Activated gamma-delta T cell treated with anti-CD3 and anti-CD28 coated beads, Interleukin-2, amount 50 U/mL, for 16 hours (primary cell): Measurements from ENCODE around the gene CYP26B1.

Experiments used
- DNase-seq: peaks from one replicate; pipeline ENCODE4 v3.0.0-alpha.2; 2020; ENCODE audit warnings: low read depth

CYP26B1 gene

DNA sequence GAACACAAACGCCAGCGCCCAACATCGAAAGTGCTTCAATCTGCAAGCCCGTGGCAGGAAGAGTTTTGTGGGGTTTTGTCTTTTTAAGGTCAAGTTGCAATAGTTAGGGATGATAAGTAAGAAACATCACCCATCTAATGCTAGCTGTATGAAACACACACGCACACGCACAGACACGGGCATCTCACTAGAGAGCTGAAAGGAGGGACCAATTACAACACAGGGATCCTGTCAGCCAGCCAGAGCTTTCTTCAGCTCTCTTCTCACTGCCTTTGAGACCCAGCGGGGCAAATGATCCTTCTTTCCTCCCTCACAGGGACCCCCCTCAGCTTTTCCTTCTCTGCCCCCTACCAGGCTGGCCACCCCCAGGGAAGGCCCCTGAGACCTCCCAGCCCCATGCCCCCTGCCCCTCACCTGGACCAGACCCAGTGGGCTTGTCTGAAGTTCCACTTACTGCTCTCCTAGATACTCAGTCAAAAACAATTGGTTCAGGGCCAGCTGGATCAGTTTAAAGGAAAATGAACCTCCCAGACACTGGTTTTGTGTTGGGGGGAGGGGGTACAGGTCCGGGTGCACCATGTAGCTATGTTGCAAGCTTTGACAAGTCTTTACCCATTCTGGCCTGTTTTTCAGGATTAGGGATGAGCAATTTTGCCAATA is 17.9 kb downstream of the CYP26B1 start:
- no peak for DNase-seq

DNA sequence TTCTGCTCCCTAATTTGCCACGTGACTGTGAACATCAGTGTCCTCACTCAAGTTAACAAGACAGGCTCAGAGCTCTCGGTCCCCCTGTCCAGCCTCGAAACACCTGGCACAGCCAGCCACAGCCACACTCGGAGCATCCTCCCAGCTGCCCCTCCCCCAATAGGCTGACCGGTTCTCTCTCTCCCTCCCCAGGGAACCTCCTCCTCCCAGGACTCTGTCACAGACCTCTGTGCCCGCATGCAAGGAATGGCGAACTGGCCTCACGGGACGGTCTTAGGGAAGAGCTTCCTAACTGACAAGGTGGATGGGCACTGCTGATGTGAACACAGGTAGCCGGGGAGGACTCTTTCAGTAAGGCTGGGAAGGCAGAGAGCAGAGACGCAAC is 18.8 kb downstream of the CYP26B1 start:
- no peak for DNase-seq

DNA sequence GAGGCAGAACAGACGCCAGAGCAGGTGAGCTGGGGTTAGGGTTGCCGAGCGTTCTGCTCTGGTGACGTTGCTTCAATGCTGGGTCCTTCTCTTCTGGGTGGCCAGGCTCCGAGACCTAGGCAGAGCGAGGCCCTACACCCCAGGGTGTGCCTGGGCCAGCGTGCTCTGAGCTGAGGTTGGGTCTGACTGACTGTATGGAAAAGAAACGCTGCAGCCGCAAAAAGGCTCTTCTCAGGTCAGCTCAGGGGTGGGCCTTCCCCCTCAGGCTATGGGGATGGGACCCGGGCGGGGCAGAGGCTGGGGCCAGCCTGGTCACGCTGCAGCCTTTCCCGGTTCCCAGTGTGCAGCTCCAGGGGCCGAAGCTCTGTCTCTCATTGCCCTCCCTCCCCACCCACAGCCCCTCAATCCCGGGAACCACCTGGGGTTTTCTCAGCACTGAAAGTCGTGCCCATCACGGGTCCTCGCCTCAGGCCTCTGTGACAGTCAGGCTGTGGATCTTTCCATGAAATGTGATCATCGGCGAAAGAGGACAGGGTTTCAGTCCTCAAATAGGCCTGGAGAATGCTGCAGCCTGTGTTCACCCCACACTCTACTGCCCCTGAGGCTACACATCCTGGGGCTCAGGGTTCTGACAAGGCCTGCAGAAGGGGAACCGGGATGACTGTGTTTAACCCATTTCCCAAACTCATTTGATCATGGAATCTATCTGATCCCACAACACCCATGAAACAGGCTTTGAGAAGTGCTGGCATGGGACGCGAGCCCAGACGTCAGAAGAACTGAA is 19.4 kb downstream of the CYP26B1 start:
- DNase-seq, result no peak

DNA sequence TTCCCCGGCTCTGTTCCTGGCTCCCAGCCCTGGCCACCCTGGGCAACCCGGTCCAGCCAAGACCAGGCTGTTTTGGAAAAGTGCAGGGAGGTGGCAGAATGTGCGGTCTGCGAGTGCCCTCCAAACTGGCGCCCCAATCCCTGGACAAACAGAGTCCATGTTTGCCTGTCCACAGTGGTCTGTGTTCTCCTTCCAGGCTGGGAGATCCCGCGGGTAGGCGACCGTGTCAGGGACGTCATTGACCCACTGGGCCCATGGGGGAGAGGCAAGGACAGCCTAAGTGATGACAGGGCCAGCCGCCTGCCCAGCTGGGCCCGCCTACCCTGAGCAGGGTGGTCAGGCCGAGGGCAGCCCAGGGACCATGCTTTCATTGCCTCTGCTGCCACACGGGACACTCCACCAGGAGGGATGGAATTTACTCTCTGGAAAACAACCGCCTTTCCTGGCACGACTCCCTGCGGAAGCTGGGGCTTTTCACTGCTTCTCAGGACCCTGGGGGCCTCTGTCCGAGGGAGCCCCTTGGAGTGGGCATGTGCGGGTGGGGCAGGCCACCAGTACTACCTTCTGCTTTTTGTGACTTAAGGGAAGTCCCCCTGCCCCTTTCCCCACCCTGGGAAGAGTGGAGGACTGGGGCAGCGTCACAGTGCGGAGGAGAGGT is 20.1 kb downstream of the CYP26B1 start:
- DNase-seq, result no peak

DNA sequence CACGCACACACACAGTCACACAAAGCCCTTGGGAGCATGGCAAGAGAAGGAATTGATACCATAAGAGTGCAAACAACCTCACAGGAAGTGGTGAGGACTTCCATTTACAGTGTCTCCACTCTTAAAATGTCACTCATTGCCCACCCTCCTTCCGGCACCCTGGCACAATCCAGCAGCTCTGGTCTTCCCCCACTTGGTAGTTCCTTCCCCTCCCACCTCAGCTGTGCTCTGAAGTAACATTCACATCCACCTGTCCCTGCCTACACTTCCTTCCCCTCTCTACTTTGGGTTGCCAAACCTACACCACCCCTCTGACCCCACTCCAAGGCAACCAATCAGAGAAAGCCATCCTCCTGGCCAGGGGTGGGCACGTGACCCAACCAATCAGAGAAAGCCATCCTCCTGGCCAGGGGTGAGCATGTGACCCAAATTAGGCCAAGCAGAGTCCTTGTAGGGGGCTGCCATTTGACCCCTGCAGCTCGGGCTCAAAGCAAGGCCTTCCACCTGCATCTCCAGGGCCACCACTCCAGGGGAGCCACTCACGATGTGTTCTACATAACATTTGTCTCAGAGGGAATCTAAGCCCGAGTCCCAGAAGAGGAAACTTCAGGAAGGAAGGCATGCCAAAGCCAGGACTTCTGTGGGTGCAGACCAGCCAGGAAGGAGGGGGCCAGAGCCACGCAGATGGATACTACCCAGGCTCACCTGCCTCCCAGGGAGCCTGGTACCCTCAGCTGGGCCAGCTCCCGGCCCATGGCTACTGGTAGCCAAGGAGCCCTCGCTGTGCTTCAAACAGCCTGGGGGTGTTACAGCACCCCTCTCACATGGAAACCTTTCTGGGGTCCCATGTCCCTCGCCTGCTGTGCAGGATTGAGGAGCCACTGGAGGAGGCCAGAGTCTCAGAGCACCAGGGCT is 21.2 kb downstream of the CYP26B1 start:
- DNase-seq, result no peak

DNA sequence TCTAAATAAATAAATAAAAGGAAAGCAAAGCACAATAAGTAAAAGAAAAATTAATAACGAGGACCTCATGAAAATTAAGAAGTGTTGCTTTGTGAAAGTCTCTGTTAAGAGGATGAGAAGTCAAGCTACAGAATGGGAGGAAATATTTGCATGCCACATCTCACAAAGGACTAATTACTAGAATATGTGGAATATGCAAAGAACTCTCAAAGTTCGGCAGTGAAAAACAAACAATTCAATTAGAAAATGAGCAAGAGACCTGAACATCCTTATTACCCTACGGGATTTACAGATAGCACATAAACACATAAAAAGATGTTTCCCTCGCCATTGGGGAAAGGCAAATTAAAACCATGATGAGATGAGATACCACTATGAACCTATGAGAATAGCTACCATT is 23.3 kb downstream of the CYP26B1 start:
- DNase-seq, result no peak

DNA sequence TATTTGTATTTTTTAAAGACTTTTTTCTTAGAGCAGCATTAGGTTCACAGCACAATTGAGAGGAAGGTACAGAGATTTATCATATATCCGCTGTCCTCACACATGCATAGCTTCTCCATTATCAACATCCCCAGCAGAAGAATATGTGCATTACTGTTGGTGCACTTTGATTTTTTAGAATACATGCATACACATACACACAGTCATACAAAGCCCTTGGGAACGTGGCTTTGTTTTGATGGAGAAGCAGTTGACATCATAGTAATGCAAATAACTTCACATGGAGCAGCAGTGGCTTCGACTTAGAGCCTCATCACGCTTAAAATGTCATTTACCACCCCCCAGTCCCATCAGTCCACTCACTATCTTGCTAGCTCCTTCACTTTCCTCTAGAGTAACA is 26.5 kb downstream of the CYP26B1 start:
- DNase-seq, result no peak

DNA sequence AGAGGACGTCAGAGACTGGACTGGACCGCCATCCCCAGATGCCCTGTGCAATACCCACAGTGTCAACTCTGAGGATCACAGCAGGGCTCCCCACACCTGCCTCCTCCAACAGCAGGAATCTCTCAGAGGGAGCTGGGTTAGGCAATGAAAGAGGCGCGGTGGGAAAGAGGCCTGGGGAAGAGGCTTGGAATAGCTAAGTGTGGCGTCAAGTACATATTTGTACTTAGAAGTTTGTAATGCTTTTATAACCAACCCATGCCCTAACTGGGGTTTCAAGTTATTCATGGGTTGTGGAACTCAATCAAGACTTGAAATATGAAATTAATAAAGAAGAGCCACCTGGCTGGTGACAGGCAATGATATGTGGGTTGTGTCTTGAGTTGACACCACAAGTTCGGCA is 28.7 kb downstream of the CYP26B1 start:
- DNase-seq, result no peak

DNA sequence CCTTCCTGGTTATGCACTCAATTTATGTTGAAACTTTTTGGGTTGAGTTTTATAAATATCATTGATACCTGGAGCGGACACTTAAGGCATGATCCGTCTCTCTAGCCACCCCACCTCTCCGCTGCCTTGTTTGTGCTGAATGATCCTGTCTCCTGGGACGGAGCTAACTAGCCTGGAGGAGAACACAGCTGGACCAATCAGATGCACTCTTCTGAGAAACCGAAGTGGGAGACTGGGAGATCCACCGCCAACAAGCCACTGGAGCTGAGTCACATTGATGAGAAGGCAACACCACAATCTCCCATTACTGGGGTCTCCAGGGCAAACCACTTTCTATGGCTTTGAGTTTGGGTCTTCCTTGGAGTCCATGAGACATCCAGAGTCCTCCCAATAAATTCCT is 29.3 kb downstream of the CYP26B1 start:
- no peak for DNase-seq

DNA sequence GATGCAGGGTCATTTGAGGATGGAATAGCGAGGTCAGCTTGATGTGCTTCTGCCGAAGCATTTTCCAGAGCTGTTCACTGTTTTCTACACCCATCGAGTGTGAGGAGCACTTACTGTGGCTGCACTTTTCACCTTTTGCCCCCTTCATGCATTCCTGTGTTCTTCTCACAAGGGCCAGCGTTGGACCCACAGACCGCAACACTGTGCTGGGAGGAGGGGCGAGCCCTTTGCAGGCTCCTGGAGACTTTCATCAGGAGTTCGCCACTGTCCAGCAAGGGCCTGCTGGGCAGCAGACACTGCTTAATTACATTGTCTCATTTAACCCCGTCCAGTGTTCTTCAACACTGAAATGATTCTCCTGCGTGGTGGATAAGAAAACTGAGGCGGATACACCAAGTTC is 29.9 kb downstream of the CYP26B1 start:
- no peak for DNase-seq

DNA sequence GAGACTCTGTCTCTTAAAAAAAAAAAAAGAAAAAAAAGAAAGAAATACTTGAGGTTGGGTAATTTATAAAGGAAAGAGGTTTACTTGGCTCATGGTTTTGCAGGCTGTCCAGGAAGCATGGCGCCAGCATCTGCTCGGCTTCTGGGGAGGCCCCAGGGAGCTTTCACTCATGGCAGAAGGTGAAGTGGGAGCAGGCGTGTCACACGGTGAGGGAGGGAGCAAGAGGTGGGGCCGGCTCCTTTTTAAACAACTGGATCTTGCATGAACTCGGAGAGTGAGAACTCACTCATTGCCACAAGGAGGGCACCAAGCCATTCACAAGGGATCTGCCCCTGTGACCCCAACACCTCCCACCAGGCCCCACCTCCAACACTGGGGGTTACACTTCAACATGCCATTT is 30.6 kb downstream of the CYP26B1 start:
- DNase-seq, result no peak

DNA sequence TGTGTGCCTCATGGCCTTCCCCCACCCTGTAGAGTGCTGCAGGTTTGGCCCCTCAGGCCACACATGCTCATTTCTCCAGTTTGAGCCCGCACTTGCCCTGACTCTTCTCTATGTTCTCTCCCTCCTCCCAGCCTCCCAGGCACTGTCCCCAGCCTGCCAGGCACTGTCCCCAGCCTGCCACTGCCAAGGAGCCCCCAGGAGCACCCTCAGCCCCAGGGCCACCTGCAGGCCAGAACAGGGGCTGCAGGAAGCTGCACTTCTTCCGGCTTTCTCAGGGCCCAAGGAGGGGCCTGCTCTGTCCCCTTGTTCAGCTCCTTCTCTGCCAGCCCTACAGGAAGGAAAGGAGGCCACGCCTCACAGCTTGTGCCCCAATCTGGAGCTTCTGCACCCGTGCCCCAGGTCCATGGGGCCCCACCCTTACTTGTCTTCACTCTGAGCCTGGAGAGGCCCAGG is 31.6 kb downstream of the CYP26B1 start:
- no peak for DNase-seq

DNA sequence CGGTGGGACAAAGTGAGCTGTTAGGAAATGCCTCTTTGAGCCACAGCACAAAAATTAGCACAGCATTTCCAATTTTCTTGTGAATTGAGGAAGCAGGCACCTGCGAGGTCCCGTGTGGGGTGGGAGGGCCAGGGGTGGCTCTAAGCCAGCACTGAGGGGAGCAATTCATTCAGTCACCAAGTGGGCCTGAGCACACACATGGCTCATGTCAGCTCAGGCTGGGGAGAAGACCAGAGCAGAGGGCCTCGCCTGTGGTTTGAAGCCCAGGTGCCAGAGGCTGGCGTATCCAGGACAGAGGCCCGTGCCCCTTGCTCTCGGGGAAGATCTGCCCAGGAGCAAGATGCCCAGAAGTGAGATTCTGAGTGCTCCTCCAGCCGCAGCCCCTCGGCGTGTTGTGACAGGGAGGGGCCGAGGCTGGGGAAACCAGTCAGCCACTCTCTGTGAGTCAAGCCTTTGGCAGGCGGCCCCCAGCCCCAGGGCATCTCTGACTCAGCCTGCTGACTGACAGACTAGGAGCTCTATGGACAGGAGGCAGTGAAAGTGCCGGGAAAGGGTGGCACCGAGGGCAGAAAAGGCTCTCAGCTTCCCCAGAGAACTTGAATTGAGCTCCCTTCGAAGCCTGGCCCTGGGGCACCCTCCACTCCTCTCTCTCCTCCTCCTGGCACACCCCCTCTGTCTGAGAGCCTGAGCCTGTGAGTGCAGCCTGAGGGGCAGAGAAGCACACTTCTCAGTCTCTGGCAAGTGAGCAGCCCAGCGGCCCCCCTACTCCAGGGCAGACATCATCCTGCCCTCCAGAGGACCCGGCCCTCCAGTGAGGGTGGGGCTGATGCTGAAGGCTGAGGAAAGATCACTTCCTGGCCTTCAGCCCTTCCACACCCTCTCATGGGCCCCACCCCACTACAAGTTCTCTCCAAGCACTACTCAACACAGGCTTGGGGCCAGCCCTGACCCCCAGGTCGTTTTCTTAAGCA is 32.3 kb downstream of the CYP26B1 start:
- no peak for DNase-seq

DNA sequence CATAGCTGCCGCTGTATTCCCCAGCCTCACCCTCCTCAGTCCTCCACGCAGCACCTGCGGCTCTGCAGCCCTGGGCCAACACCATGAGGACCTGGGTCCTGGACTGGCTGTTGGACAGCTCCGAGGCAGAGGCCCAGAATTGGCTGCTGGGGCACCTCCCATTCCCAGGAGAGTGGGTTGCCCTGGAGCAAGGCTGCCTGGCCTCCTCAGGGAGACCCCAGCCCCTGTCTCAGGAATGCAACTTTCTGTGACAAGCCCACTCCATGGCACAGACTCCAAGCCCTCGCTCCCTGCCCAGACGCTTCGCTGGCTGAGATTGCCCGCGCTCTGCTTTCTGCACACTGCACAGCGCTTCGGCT is 33.0 kb downstream of the CYP26B1 start:
- DNase-seq, result no peak

DNA sequence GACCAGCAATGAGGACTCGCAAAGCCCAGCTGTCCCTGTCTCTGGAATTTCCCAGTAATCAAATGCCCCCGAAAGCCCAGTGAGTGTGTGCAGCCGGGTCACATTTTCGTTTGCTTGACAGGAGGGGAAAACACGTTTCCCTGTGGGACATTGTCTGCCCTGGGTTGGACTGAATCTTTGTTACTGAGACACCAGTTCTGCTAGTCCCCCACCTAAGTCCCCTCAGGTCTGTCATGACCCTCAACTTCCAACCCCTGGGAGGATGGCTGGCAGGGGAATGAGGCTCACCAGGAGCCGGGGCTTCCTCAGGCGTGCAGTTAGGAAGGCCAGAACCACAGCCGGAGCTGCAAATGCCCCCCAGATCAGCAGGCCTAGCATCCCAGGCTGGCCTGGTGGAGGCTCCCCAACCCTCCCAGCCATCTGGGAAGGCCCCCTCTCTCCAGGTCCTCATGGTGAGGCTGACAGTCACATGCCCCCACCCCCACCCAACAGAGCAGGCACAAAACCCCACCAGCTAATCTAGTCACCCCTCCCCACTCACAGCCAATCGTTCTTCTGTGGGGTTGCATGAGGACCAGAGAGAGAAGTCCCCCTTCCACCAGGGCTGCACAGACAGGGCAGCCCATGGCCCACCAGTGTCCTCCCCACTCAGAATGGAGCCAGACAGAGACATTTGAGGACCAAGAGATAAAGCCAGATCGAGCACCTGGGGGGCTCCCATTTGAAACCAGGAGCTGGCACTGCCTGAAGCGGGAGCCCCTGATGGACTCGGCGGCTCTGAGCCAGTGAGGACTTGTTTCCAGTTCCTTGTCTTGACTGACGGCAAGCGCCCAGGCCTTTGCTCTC is 33.6 kb downstream of the CYP26B1 start:
- no peak for DNase-seq

DNA sequence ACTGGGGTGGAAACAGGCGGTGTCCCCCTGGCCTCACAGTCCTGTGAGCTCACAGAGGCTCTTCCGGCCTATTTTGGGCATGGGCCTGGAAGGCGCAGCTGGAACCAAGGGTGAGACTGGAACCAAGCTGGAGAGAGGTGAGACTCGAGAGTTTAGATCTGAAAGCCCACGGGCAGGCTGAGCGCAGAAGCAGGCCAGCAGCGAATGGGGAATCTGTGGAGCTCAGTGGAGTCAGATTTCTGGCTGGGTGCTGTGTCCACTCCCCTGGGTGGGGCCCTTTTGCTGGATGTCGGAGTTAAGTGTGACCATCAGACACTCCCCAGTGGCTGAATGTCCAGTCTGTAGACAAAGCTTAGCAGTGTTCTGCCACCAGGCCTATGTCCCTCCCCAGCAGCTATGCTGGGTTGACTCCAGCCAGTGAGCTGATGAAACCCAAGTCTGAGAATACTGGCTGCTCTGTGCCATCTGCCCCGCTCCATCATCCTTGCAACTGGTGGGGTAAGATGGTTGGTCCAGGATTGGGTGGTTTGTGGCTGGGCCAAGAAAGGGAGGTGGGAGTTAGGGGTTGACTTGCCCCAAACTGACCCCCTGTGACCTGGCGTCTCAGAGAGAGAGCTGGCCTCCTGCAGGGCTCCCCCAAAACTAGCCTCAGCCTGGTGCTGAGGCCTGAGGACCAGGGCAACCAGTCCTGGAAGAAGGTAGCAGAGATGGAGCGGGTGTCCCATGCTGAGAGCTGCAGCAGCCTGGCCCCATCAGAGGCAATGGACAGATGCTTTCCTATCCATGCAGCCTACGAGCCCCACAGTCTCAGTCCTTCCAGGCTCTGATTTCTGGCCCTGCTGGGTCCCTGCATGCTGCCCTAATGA is 34.4 kb downstream of the CYP26B1 start:
- no peak for DNase-seq

DNA sequence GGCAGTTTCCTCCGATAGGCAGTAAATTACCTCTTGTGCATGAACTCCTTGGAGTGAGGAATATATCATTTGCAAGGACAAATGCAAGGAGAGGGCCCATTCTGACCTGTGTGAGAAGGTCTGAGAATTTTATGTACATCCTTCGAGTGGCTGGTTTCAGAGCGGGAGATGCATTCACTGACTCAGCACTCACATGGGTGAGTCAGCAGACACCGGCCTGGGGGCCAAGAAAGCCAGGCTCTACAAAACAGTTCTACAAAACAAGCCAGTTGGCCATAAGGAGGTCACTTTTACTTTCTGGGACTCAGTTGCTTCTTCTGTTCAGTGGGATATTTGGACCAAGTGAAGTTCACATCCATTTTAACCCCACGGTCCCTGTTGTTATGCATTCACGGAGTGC is 35.3 kb downstream of the CYP26B1 start:
- DNase-seq, result no peak

DNA sequence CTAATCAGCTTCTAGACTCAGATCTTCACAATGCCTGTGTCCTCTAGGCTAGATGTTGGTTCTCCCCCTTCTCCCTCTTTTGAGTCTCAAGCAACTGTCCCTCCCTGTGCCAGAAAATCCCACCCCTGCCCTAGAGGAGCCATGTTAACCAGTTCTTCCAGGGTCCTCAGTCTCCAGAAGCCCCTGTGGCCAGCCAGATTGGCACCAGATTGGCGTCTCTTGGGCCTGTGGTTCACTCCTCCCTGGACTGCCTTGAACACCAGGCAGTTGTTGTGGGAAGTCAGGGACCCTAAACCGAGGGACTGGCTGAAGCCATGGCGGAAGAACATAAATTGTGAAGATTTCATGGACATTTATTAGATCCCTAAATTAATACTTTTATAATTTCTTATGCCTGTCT is 36.6 kb downstream of the CYP26B1 start:
- no peak for DNase-seq

DNA sequence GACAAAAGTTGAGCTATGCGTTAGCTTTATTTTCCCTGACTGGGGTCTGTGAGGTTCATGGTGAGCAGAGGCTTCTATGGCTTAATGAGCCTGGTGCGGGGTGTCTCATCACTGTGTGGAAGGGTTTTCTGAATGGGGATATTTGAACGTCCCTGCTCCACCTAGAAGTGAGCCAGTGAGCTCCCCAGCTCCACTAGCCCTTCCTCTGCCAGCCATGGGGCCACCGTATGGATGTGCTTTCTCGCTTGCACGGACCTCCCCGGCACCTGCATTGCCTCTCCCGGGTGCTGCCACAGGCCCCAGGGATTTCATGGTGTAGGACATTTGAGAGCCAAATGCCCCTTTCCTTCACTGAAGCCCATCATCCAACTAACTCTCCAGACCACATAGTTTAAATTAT is 37.8 kb downstream of the CYP26B1 start:
- no peak for DNase-seq
